ENCODE data around the gene RNF141.

Gene RNF141

GRCh38 chr11:10498426-10499250 lies 42.3 kb downstream of the RNF141 start:
- no peak overlapping the region for H3K27ac ChIP-seq
- TF ChIP-seq CTCF (conservative IDR thresholded peaks at IDR 0.05): no peak

- no peak for TF ChIP-seq CTCF (conservative IDR thresholded peaks at IDR 0.05)
- no peak overlapping the region for H3K27ac ChIP-seq
These were observed 43.0 kb downstream of the RNF141 start for GRCh38 chr11:10498022-10498400.

GRCh38 chr11:10497371-10498021 lies 43.5 kb downstream of the RNF141 start:
- no peak for TF ChIP-seq CTCF (conservative IDR thresholded peaks at IDR 0.05)
- no peak overlapping the region for H3K27ac ChIP-seq

- H3K27ac ChIP-seq: no peak overlapping the region
- no peak for TF ChIP-seq CTCF (conservative IDR thresholded peaks at IDR 0.05)
These were observed 44.6 kb downstream of the RNF141 start for GRCh38 chr11:10496296-10496936.

GRCh38 chr11:10495464-10495786 lies 45.6 kb downstream of the RNF141 start:
- H3K27ac ChIP-seq: no peak overlapping the region
- no peak for TF ChIP-seq CTCF (conservative IDR thresholded peaks at IDR 0.05)

GRCh38 chr11:10494636-10495463 lies 46.1 kb downstream of the RNF141 start:
- no peak for TF ChIP-seq CTCF (conservative IDR thresholded peaks at IDR 0.05)
- H3K27ac ChIP-seq: no peak overlapping the region

Measured in VCaP (cell line).